Kidney epithelial cell (primary cell): ENCODE results near the gene S100A10. TPM values are rescaled to one million over a fixed set of nuclear protein-coding genes. Genes with fewer than 3 reads are reported as not detected.

Experiments used
- DNase-seq: peaks from one replicate; pipeline ENCODE4 v3.0.0-alpha.2; 2010; ENCODE audit warnings: low read depth
- H3K27me3 ChIP-seq: 2 replicates; pipeline ENCODE4 v1.6.0; 2011; ENCODE audit warnings: low read length; ENCODE audit not compliant: control insufficient read depth, insufficient read depth
- H3K36me3 ChIP-seq: 2 replicates; pipeline ENCODE4 v1.5.1; 2011; ENCODE audit warnings: low read length; ENCODE audit not compliant: control insufficient read depth, insufficient read depth
- H3K4me3 ChIP-seq: 2 replicates; pipeline ENCODE4 v1.5.1; 2011; ENCODE audit warnings: low read depth, mild to moderate bottlenecking, control low read depth, low read length
- CTCF ChIP-seq: IDR thresholded peaks from 2 replicates; pipeline ENCODE4 v1.5.1; 2011; ENCODE audit warnings: mild to moderate bottlenecking, moderate library complexity, low read length, control low read depth, inconsistent platforms; ENCODE audit not compliant: insufficient read depth, poor library complexity, severe bottlenecking
- total RNA-seq: library from RNA; depleted of rRNA; stranded (reverse); fragments of >200 nt; gene quantifications from 2 replicates; pipeline ENCODE4 v1.2.3, GENCODE V29; 2015

Gene S100A10
- total RNA-seq, 1 donor from 2014 or later = 230 TPM

GRCh38 chr1:151943591-151943990 lies 50.1 kb downstream of the S100A10 start:
- H3K4me3 ChIP-seq = no peak overlapping the region
- DNase-seq = no peak
- H3K36me3 ChIP-seq = no peaks in the 10 kb centered on the region
- no peaks in the 10 kb centered on the region for H3K27me3 ChIP-seq
- no peak for TF ChIP-seq CTCF

GRCh38 chr1:151942882-151943281 lies 50.8 kb downstream of the S100A10 start:
- TF ChIP-seq CTCF = no peak
- Histone ChIP-seq H3K36me3 (no peaks in the 10 kb centered on the region), H3K4me3 (no peak overlapping the region), H3K27me3 (no peaks in the 10 kb centered on the region)
- DNase-seq = no peak

- H3K36me3 ChIP-seq = no peaks in the 10 kb centered on the region
- no peak for TF ChIP-seq CTCF
- no peak for DNase-seq
- H3K4me3 ChIP-seq = no peak overlapping the region
- H3K27me3 ChIP-seq = no peaks in the 10 kb centered on the region
These were observed 53.1 kb downstream of the S100A10 start for GRCh38 chr1:151940541-151940940.

- TF ChIP-seq CTCF = no peak
These were observed 53.9 kb downstream of the S100A10 start for GRCh38 chr1:151939779-151940178.

GRCh38 chr1:151939141-151939540 lies 54.5 kb downstream of the S100A10 start:
- DNase-seq = no peak
- no peak for TF ChIP-seq CTCF
- no peak overlapping the region for H3K4me3 ChIP-seq

More at GRCh38 chr1:151939779-151940178, 53.9 kb downstream of the S100A10 start:
- DNase-seq = no peak
- Histone ChIP-seq H3K36me3 (no peaks in the 10 kb centered on the region), H3K27me3 (no peaks in the 10 kb centered on the region), H3K4me3 (no peak overlapping the region)

GRCh38 chr1:151936653-151937052 lies 57.0 kb downstream of the S100A10 start:
- TF ChIP-seq CTCF = no peak
- H3K27me3 ChIP-seq = no peaks in the 10 kb centered on the region
- H3K36me3 ChIP-seq = no peaks in the 10 kb centered on the region
- no peak overlapping the region for H3K4me3 ChIP-seq
- no peak for DNase-seq

More at GRCh38 chr1:151939141-151939540, 54.5 kb downstream of the S100A10 start:
- Histone ChIP-seq H3K27me3 (no peaks in the 10 kb centered on the region), H3K36me3 (no peaks in the 10 kb centered on the region)
